HepG2 (cell line): ENCODE data around the gene PRDX3. TPM values are rescaled to one million over a fixed set of nuclear protein-coding genes. Genes with fewer than 3 reads are reported as not detected.

Experiments used
- ATAC-seq: fragments of 200-7000 bp; cut with Tn5 transposase; 3 replicates; pipeline ENCODE4 v1.9.1; 2020; ENCODE audit warnings: mild to moderate bottlenecking, moderate library complexity
- BruUV-seq: library from RNA; stranded (reverse); fragments of 400-500 nt; replicated peaks from 2 replicates; lab custom pipeline; 2021; lab: Mats Ljungman, UMichigan
- CTCF ChIA-PET: fragments of 300-600 bp; formaldehyde crosslinking; extraction: SDS; loops from one replicate; lab custom pipeline; 2021; ENCODE audit warnings: low total read pairs, inconsistent platforms, low intra/inter-chr PET ratio; lab: Yijun Ruan, JAX
- POLR2A ChIA-PET: fragments of 350-600 bp; sonication (Branson Sonifier 250); formaldehyde crosslinking; loops from one replicate; lab custom pipeline; 2020; ENCODE audit warnings: antibody characterized with exemption, inconsistent platforms; lab: Yijun Ruan, JAX
- DNase-seq: peaks from one replicate; pipeline ENCODE4 v3.0.0-alpha.2; 2015; ENCODE audit warnings: low spot score
- FAIRE-seq: peaks from 3 replicates; lab custom pipeline; 2011; peaks lifted over from hg19 to GRCh38; lab: Jason Lieb, UNC
- H2AFZ ChIP-seq: one replicate; pipeline ENCODE4 v1.6.1; 2011; ENCODE audit warnings: low read length, inconsistent platforms
- H3K27ac ChIP-seq: fragments of 300-600 bp; 3 replicates; pipeline ENCODE4 v1.8.0; 2011; ENCODE audit warnings: mixed run types, mild to moderate bottlenecking, mixed read lengths, low read length, inconsistent platforms; ENCODE audit not compliant: insufficient read depth; ENCODE audit errors: extremely low read length
- H3K27me3 ChIP-seq, 2 experiments: fragments of 200-600 bp in 1 of 2; 2 replicates in 1 of 2; 3 replicates in 1 of 2; pipeline versions ENCODE4 v1.6.0 to v1.8.0; 2011; ENCODE audit warnings: low read length in 2 of 2, mild to moderate bottlenecking in 2 of 2, moderate library complexity in 2 of 2, inconsistent platforms in 1 of 2; ENCODE audit not compliant: insufficient read depth in 2 of 2, control insufficient read depth in 1 of 2
- H3K36me3 ChIP-seq, 2 experiments: fragments of 200-600 bp in 1 of 2; replicated peaks in 1 of 2; 2 replicates in 1 of 2; 3 replicates in 1 of 2; pipeline versions ENCODE4 v1.5.1 to v1.8.0; 2011; ENCODE audit warnings: low read length in 2 of 2, inconsistent platforms in 1 of 2; ENCODE audit not compliant: insufficient read depth in 2 of 2, control insufficient read depth in 1 of 2
- H3K4me1 ChIP-seq: 2 replicates; pipeline ENCODE4 v1.5.1; 2012; ENCODE audit warnings: low read length, inconsistent platforms; ENCODE audit not compliant: insufficient read depth
- H3K4me2 ChIP-seq: 2 replicates; pipeline ENCODE4 v1.6.0; 2011; ENCODE audit warnings: low read depth, low read length, inconsistent platforms
- H3K4me3 ChIP-seq, 3 experiments: fragments of 200-600 bp in 1 of 3; sonication (generic), shearing (Covaris generic) in 1 of 3; replicated peaks in 1 of 3; 2 replicates each; pipeline ENCODE4 v1.5.1; 2011 to 2016; ENCODE audit warnings: low read length in 3 of 3, inconsistent platforms in 2 of 3, low read depth in 2 of 3, mild to moderate bottlenecking in 2 of 3, control low read depth in 1 of 3, mixed read lengths in 1 of 3; ENCODE audit not compliant: insufficient read depth in 1 of 3
- H3K79me2 ChIP-seq: one replicate; pipeline ENCODE4 v1.6.1; 2011; ENCODE audit warnings: low read length, inconsistent platforms; ENCODE audit not compliant: insufficient read depth
- H3K9ac ChIP-seq: 2 replicates; pipeline ENCODE4 v1.6.0; 2011; ENCODE audit warnings: mild to moderate bottlenecking, low read depth, low read length, inconsistent platforms; ENCODE audit not compliant: insufficient read depth
- H3K9me3 ChIP-seq: 2 replicates; pipeline ENCODE4 v1.5.1; 2012; ENCODE audit warnings: mild to moderate bottlenecking, low read length
- H4K20me1 ChIP-seq: 2 replicates; pipeline ENCODE4 v1.6.0; 2011; ENCODE audit warnings: inconsistent platforms, mild to moderate bottlenecking, low read length, moderate library complexity; ENCODE audit not compliant: insufficient read depth
- JUN ChIP-seq: sonication (generic); formaldehyde crosslinking; IDR thresholded peaks from 2 replicates; pipeline ENCODE4 v1.4.0; 2020; ENCODE audit warnings: mild to moderate bottlenecking, missing genetic modification reagents
- RFXAP ChIP-seq: sonication (generic); formaldehyde crosslinking; IDR thresholded peaks from 2 replicates; pipeline ENCODE4 v1.4.0; 2020; ENCODE audit warnings: missing genetic modification reagents, borderline replicate concordance
- RNF219 ChIP-seq: sonication (generic); formaldehyde crosslinking; IDR thresholded peaks from 2 replicates; pipeline ENCODE4 v1.5.0; 2020; ENCODE audit warnings: mild to moderate bottlenecking, missing genetic modification reagents
- SNAPC2 ChIP-seq: sonication (generic); formaldehyde crosslinking; IDR thresholded peaks from 2 replicates; pipeline ENCODE4 v1.8.1; 2022; ENCODE audit warnings: mild to moderate bottlenecking, missing genetic modification reagents
- ZBTB20 ChIP-seq: sonication (generic); formaldehyde crosslinking; IDR thresholded peaks from 2 replicates; pipeline ENCODE4 v1.8.1; 2023; ENCODE audit warnings: missing genetic modification reagents, low read depth, mild to moderate bottlenecking, borderline replicate concordance
- ZFP1 ChIP-seq: IDR thresholded peaks from 2 replicates; pipeline ENCODE4 v1.6.1; 2016
- ZMYM3 ChIP-seq: sonication (generic); formaldehyde crosslinking; IDR thresholded peaks from 2 replicates; pipeline ENCODE4 v1.5.1; 2020; ENCODE audit warnings: mild to moderate bottlenecking, missing genetic modification reagents
- ZNF773 ChIP-seq: sonication (generic); formaldehyde crosslinking; IDR thresholded peaks from 2 replicates; pipeline ENCODE4 v1.4.0; 2020; ENCODE audit warnings: missing genetic modification reagents, borderline replicate concordance
- ZSCAN22 ChIP-seq: sonication (generic); formaldehyde crosslinking; IDR thresholded peaks from 2 replicates; pipeline ENCODE4 v1.4.0; 2020; ENCODE audit warnings: mild to moderate bottlenecking, missing genetic modification reagents
- WGBS: methylation state at CpG from one replicate; pipeline ENCODE4 v1.1.6; 2017; ENCODE audit warnings: low lambda C conversion rate; 5-methylcytosine and 5-hydroxymethylcytosine counted together
- in situ Hi-C: cut with HindIII; loops from 2 replicates; pipeline ENCODE4 v1.10.0; 2017; ENCODE audit warnings: low pct_unique_long_range_greater_than_20kb; ENCODE audit not compliant: extremely low pct_ligation_motif_present
- intact Hi-C: fragments of 100-400 bp; cut with micrococcal nuclease; formaldehyde crosslinking; loops from one replicate; pipeline ENCODE4 v1.10.0; 2022; ENCODE audit not compliant: unreplicated experiment
- polyA plus RNA-seq, 8 experiments: library from polyadenylated mRNA; depleted of rRNA in 3 of 8; stranded (reverse) in 7 of 8; unstranded in 1 of 8; fragments of >200 nt; fragmentation: Illumina TruSeq in 4 of 8; extraction: Trizol in 4 of 8; gene quantifications; 2 replicates each; pipeline versions ENCODE4 v1.2.1 to v1.2.3, GENCODE V29; 2011 to 2016; ENCODE audit warnings: low read depth in 4 of 8, missing spikeins in 1 of 8, mixed read lengths in 1 of 8; ENCODE audit not compliant: insufficient read depth in 1 of 8
- total RNA-seq, 5 experiments: library from RNA; depleted of rRNA; stranded (reverse); fragments of >200 nt; fragmentation: Illumina TruSeq; extraction: Trizol; gene quantifications; 2 replicates each; pipeline ENCODE4 v1.2.3, GENCODE V29; 2016; ENCODE audit warnings: low read depth in 1 of 5

The PRDX3 gene
- total and polyA plus RNA-seq, 2 of the 13 experiments (the other 11 are each of a cell fraction or from before 2014, with no cell fraction given): 407 to 565 TPM

GRCh38 chr10:119221666-119222065 is 43.1 kb upstream of the PRDX3 start:
- H3K27me3 ChIP-seq: no peaks in the 10 kb centered on the region
- H3K4me3 ChIP-seq: peak overlapping the region in 1 of 3 experiments; percentile 69; a peak in 1 of 6 replicates
- peak overlapping the region; percentile 60 for H3K27ac ChIP-seq
- no TSS peak for BruUV-seq
- no peak for DNase-seq
- POLR2A ChIA-PET: interaction anchor here (1.0 to 3.4 kb wide), 7 partner anchors 10 to 187 kb away, joined by 3 to 44 read pairs (median 10); partner anchors contain the start of gene GRK5
- no peak for FAIRE-seq
- peak overlapping the region; percentile 58 for H3K9ac ChIP-seq
- ATAC-seq: no peak
- intact Hi-C loops: loop anchor here (1.0 kb wide), 1 partner anchor 50 kb away; no protein-coding TSS in a partner anchor
- WGBS: 80% methylated on average over 1 of the region's 1 CpG
- H3K4me2 ChIP-seq: peak overlapping the region; percentile 84
- no peak for TF ChIP-seq ZFP1 (CRISPR knock-in tag)
- no peak for TF ChIP-seq ZBTB20
- TF ChIP-seq RNF219 (CRISPR knock-in tag): no peak
- TF ChIP-seq RFXAP (CRISPR knock-in tag): no peak
- no peak for TF ChIP-seq JUN
- no peak for TF ChIP-seq ZMYM3
- no peak for TF ChIP-seq SNAPC2 (CRISPR knock-in tag)
- no peak for TF ChIP-seq ZNF773 (CRISPR knock-in tag)
- no peak for TF ChIP-seq ZSCAN22 (CRISPR knock-in tag)
- H3K36me3 ChIP-seq: no peaks in the 10 kb centered on the region
- CTCF ChIA-PET: no interaction called here
- no peak overlapping the region for H2AFZ ChIP-seq
- no peaks in the 10 kb centered on the region for H4K20me1 ChIP-seq
- in situ Hi-C loops: no loop called here
- H3K4me1 ChIP-seq: peaks cover 57% of the 10 kb centered on the region
- H3K9me3 ChIP-seq: no peaks in the 10 kb centered on the region
- peaks cover 27% of the 10 kb centered on the region for H3K79me2 ChIP-seq
